Ovary (tissue), 3 donors: ENCODE results near the gene EPHB1.

Experiments used
- EP300 ChIP-seq: sonication (generic); formaldehyde crosslinking; IDR thresholded peaks from one replicate; pipeline ENCODE4 v1.6.1; 2017; ENCODE audit warnings: antibody characterized with exemption
- TF ChIP-seq, protein P1 (sequence below), 3 donors: fragments of 450-650 bp in 2 of 3; fragments of 200-600 bp in 1 of 3; IDR thresholded peaks; one replicate each; pipeline versions ENCODE4 v1.5.1 to v1.8.0; 2016 to 2022; ENCODE audit warnings: antibody characterized with exemption in 3 of 3, mild to moderate bottlenecking in 1 of 3
- donor health status: DM: no; HTN: no; CAD: no.

DNA sequence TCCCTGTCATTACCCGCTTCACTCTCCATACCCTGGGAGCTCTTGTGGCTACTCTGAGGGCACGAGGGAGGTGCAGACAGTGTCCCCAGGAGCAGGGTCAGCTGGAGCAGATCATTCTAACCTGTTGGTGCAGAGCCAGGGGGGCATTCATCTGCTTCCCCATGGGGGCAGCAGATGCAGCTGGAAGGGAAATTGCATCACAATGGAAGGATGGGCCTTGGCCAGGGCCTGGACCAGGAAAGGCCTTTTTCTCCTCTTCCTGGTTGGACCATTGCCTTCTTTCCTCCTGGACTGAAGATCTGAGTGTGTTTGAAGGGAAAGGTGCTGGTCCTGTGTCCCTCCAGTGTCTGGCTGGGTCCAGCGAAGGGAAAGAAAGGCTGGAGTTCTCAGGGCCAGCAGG lies 55.7 kb downstream of the EPHB1 start:
- TF ChIP-seq, protein P1, sequence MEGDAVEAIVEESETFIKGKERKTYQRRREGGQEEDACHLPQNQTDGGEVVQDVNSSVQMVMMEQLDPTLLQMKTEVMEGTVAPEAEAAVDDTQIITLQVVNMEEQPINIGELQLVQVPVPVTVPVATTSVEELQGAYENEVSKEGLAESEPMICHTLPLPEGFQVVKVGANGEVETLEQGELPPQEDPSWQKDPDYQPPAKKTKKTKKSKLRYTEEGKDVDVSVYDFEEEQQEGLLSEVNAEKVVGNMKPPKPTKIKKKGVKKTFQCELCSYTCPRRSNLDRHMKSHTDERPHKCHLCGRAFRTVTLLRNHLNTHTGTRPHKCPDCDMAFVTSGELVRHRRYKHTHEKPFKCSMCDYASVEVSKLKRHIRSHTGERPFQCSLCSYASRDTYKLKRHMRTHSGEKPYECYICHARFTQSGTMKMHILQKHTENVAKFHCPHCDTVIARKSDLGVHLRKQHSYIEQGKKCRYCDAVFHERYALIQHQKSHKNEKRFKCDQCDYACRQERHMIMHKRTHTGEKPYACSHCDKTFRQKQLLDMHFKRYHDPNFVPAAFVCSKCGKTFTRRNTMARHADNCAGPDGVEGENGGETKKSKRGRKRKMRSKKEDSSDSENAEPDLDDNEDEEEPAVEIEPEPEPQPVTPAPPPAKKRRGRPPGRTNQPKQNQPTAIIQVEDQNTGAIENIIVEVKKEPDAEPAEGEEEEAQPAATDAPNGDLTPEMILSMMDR (IDR thresholded peaks at IDR 0.05) = no peak
- no peak for TF ChIP-seq EP300
